GM03348 (cell line): Measurements from ENCODE around the gene PEX7.
A peak's percentile ranks its signal among the peaks of the same experiment; 100 is the strongest.
"Not testable (repeated sequence)": the region's sequence is repeated elsewhere in the genome, so short reads cannot be mapped to it uniquely, and the experiment has no call there.

Experiments
- DNase-seq: peaks from one replicate; pipeline ENCODE4 v3.0.0; 2012; ENCODE audit warnings: low spot score

The PEX7 gene

DNA sequence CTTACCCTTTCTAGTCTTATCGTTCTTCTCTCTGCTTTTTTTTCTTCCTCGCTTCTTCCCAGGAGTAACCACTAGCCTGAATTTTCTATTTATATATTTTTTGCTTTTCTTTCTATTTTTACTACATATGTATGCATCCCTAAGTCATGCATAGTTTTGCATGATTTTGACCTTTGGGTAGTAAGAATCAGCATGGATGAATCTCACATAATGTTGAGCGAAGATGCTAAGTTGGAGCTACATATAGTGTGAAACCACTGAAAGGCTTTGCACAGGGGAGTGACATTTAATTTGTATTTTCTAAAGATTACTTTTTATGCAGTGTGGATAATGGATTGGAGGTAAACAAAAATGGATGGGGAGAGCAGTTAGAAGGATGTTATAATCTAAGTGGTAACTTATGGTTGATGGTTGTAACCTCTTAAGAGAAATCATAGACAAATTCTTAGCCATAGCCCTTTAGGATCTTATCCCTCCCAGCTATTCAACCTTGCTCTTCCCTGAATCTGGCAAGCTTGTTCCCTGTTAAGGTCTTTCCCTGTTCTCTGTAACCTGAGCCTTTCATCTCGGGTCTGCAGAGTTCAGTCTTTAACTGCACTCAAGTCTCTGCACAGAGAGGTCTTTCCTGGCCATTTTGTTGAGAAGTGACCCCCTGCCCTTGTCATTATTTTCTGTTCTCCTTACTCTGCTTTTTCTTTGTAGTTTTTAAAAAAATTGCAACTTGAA is 18.0 kb downstream of the PEX7 start:
- DNase-seq = no peak

DNA sequence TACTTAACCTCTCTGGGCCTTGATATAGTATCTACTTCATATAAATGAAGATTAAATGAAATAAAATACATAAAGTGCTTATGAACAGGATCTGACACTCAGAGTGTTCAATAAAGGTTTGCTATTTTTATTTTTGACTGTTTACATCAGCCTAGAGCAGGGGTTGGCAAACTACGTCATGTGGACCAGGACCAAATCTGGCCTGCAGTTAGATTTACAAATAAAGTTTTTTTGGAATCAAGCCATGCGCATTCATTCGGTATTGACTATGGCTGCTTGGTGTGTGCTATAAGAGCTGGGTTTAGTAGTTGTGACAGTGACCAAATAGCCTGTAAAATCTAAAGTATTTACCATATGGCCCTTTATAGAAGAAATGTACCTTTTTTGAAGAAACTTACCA is 20.8 kb downstream of the PEX7 start:
- DNase-seq = no peak

DNA sequence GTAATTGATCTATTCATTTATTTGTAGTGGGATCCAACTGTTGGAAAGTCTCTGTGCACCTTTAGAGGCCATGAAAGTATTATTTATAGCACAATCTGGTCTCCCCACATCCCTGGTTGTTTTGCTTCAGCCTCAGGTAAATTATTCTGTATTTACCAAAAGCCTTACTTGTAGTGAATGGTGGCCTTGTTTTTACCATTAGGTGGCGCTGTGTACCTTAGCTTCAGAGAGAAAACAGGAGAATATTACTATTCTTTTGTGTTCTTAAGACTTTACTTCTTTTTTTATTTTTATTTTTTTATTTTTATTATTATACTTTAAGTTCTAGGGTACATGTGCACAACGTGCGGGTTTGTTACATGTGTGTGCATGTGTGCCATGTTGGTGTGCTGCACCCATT is 23.7 kb downstream of the PEX7 start:
- peak; percentile 50 for DNase-seq

DNA sequence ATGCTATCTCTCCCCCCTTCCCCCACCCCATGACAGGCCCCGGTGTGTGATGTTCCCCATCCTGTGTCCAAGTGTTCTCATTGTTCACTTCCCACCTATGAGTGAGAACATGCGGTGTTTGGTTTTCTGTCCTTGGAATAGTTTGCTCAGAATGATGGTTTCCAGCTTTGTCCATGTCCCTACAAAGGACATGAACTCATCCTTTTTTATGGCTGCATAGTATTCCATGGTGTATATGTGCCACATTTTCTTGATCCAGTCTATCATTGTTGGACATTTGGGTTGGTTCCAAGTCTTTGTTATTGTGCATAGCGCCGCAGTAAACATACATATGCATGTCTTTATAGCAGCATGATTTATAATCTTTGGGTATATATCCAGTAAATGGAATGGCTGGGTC is 24.1 kb downstream of the PEX7 start:
- DNase-seq = not testable (repeated sequence)

DNA sequence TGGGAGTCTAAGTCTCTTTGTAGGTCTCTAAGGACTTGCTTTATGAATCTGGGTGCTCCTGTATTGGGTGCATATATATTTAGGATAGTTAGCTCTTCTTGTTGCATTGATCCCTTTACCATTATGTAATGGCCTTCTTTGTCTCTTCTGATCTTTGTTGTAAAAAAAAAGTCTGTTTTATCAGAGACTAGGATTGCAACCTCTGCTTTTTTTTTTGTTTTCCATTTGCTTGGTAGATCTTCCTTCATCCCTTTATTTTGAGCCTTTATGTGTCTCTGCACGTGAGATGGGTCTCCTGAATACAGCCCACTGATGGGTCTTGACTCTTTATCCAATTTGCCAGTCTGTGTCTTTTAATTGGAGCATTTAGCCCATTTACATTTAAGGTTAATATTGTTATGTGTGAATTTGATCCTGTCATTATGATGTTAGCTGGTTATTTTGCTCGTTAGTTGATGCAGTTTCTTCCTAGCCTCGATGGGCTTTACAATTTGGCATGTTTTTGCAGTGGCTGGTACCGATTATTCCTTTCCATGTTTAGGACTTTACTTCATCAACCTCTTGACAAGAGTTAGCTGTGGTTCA is 27.7 kb downstream of the PEX7 start:
- DNase-seq = not testable (repeated sequence)

DNA sequence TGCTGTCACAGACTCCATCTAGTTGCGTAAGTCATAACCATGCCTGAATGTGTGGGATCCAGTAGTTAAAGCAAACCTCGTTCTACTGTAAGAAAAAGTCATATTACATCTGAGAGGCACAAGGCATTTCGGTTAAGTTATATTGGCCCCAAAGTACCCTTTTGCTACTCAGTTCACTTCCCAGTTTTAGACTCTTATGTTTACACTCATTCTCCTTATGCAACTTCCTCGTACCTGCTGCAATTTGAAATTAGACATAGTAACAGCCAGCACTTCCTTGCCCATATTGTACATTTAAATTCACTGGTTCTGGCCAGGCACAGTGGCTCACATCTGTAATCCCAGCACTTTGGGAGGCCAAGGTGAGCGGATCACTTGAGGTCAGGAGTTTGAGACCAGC is 37.0 kb downstream of the PEX7 start:
- DNase-seq = no peak

DNA sequence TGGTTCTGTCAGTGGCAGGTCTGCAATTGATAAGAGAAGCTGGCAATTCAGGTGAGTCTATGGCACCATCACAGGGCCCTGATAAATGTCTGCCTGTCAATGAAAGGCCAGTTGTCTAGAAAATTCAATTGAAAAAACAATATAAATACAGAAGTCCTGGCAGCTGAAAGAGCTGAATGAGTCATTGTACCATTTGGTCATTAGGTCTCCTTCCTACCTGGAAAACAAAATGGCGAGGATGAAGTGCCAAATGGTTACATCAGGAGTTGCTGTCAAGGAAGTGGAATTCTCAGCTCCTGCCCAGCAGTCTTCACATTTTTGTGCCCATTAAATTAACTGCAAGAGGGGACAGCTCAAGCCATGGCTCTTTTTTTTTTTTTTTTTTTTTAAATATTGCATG is 37.7 kb downstream of the PEX7 start:
- no peak for DNase-seq

DNA sequence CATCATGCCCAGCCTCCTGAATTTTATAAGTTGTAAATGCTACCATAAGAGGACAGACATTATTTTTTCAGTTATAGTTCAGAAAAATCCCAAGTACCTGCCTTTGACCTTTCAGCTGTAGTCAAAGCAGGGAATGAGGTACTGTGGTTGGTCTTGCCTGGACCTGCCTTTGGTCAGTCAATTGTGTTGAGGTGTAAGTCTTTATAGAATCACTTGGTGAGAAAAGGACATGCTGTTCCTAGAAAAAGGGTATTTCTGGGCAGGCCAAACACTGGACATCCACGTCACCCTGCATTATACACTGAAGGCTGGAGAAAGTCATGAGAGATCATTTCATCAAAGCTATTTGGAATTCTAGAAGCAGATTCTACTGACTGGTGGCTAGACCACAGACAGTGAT is 40.3 kb downstream of the PEX7 start:
- no peak for DNase-seq

DNA sequence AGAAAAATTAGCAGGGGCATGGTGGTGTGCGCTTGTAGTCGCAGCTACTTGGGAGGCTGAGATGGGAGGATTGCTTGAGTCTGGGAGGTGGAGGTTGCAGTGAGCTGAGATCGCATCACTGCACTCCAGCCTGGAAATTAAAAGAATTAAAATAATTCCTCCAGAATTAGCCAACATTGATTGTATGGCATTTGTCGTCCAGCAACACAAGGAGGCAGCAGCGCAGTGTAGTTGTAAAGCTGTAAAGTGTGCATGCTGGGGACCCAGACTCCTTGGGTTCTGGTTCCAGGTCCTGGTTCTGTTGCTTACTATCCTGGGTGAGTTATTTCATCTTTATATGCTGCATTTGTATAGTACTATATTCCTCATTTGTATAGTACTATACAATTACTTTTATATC is 41.4 kb downstream of the PEX7 start:
- DNase-seq = no peak

DNA sequence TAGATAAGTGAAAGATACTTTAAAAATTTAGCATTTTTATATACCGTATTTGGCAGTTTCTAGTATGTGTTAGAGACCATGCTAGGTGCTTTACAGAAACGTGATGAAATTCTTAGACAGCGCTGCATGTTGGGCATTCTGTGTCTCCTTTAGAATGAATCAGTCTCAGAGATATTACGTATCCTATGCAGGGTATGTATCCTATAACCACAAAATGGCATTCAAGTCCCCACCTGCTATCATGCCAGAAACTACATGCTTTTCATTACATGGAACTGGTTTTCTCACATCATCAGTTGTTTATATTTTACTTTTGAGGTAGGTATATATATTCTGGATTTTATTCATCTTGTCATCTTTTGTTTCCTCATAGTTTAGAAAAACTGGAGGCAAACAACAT is 42.3 kb downstream of the PEX7 start:
- DNase-seq = no peak

DNA sequence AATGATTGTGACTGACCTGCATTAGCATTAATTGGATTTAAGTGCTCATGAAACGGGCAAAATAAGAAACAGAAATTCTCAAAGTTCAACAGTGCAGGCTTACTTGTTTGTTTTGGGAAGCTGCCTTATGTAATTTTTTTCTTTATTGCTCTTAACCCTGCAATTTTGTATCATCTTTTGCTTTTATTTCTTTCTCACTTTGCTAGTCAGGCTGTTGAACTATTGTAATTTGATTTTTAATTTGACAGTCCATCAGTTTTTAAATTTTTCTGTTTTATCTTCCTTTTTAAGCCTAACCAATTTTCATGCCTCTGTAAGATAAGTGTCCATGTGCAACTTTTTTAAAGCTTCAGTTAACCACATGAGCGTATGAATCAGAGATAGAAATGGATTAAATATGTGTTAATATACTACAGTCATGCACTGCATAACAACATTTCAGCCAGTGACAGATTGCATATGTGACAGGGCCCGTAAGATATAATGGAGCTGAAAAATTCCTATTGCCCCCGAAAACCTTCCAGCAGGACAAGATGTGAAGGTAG is 44.6 kb downstream of the PEX7 start:
- peak; percentile 11 for DNase-seq

DNA sequence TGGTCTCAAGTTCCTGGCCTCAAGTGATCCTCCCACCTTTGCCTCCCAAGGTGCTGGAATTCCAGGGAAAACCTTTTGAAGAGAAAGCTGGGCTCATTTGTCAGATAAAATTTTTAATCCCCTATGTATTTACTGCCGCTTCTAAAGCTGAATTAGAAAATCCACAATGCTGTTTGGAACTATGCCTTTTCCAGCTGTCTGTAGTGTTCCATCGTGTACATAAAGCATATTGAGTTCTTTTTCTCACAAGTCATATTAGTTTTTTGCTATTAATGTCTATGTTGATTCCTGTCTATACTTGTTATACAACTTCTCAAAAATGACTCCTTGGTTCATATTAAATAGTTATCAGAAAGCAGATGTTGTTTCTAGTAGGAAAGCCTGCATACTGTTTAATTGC is 47.1 kb downstream of the PEX7 start:
- DNase-seq = no peak

DNA sequence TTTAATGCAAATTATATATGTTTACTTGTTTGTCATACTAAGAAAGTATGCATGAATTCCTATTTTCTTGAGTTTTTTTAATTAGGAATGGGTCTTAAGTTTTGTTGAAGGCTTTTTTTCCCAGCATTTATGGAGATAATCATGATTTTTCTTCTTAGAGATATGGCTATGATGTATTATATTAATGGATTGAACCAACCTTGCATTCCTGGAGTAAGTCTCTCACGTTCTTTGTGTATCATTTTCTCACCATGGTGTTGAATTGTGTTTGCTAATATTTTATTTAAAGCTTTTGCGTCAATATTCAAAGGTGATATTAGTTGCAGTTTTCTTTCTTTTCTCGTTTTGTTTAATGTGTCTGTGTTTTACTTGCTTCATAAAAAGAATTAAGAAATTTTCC is 51.4 kb downstream of the PEX7 start:
- DNase-seq = no peak

DNA sequence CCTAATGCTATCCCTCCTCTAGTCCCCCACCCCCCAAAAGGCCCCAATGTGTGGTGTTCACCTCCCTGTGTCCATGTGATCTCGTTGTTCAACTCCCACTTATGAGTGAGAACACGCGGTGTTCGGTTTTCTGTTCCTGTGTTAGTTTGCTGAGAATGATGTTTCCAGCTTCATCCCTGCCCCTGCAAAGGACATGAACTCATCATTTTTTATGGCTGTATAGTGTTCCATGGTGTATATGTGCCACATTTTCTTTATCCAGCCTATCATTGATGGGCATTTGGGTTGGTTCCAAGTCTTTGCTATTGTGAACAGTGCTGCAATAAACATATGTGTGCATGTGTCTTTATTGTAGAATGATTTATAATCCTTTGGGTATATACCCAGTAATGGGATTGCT is 54.1 kb downstream of the PEX7 start:
- DNase-seq = not testable (repeated sequence)

DNA sequence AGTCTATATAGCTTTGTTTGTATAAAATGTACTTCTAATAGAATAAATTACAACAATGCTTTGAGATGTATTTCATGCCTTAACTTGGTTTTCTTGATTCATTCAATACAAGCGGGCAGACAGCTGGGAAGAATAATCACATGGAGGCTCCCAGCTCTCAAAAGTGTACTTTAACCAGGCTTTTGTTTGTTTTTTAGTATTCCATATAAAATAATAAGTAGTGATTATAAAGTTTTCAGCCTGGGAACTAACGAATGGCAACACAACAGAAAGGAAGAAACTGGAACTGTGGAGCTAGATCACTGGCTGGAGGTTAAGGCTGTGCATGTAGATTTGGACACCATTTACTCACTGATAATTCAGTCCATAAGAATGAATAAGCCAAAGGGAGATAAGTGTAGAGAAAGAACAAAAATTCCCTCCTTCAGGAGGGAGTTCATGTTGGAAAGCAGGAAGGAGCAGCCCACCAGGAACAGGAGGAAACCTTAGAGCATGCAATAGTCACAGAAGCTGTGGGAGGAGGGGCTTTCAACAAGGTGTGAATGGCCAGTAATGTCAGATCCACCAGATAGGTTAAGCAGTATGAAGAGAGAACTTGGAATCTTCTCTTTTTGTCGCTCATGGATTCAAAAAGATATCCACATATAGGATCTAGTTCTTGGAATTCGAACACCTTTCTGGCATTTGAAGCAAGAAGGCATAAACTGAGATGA is 58.5 kb downstream of the PEX7 start:
- no peak for DNase-seq

DNA sequence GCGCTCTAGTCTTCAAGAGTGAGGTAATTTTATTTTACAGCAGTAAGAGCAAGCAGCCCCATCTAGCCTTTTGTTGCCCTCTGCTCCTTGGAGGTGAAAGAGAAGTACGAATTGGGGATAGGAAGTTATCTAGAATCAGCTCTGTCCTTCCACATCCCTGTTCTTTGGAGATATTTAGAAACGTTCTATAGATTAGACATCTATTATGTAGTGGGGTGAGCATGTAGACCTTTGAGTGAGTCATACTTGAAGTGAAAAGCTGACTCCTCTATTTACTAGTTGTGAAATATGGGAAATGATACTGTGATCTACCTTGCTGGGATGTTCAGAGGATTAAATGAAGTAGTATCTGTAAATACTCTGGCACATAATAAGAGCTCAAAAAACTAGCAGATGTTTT is 63.7 kb downstream of the PEX7 start:
- no peak for DNase-seq

DNA sequence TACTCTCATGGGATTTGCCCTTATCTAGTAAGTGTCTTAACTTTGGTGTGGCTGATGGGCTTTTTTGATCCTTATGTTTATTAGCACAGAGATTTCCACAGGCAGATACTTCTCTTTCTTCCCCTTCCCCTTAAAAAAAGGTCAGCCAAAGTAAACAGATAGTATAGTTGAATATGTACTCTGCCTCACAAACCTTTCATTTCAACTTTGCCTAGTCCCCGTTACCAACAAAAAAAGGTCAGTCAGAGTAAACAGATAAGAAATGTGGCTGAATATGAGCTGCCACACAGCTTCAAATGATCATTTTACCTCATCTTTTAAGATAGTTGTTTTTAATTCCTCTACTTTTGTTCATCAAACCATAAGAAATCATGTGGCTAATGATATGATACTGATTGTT is 65.6 kb downstream of the PEX7 start:
- DNase-seq = no peak

DNA sequence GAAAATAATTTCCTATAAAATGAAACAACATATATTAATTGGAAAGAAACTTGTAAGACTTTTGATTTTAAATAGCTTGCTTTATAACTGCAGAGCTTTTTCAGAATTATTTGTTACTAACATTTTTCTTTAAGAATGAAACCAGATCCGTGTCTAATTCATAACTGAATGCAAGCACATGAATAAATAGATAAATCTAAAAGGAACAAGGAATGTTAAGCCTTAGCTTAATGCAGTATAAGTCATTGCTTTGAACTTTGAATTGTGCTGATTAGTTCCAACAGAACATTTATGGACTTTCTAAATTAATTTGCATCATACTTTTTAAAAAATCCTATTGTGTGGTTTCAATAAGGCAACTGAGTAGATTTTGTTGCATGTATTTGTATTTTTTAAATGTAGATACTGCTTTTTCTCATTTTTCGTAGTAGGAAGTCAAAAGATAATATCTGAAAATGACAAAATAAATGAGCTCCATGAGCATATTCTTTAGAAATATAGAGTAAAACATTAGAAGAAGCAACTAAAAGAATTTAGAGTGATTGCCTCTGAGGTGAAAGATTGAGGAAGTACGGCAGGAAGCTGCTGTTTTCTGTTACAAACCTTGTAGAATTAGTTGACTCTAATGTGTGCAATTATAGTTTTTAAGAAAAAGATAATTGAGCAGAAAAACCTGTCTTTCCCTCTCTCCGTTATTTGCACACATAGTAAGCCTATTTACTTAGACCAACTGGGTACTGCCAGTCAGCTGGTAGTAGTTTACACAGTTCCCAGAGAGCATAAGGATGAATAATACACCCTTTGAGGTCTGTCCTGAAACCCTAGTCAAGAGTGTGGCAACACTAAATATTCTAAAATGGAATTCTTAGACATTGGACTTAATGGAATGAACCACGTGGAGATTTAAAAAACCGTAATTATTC is 67.1 kb downstream of the PEX7 start:
- no peak for DNase-seq

DNA sequence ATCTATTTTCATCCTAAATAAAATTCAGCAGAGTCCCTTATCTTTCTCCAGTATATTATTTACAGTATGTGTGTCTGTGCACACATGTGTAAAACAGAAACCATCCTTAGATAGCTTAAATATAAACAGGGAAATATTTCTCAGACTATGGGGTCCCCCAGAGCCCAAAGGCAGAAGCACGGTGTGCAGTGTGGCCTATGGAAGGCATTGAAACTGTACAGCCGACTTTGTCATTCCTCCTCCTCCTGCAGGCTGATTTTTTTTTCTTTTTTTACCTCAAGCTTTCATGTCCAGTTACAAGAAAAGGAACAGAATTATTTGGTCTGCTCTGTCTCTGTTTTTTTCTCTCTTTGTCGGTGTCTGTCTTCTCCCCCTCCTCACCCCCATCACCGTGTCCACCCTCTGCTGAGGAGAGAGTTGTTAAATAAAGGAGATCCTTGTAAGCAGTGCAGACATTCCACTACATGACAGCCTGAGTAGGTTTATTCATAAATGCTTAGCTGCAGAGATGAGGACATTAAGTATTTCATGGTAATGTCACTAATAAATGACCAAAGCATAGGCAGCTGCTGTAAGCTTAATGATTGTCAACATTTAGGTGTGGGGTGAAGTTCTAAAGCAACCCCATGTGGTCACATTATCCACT is 67.9 kb downstream of the PEX7 start:
- DNase-seq = no peak

DNA sequence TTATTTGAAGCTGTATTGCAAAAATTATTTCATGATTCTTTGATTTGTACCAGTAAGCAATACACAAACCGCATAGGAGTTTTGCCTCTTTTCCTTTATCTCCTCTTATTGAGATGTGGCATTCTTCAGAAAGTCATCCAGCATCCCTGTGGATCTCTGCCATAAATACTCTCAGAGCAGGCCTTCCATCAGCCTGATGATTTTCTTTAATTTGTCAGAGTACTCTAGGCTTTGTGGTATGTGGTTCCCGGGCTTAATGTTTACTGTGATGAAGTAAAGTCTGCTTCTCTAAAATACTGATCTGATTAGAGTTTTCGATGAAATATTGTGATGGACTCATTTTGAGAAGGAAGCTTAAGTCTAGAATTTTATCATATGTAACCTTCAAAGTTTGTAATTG is 68.6 kb downstream of the PEX7 start:
- DNase-seq = no peak

DNA sequence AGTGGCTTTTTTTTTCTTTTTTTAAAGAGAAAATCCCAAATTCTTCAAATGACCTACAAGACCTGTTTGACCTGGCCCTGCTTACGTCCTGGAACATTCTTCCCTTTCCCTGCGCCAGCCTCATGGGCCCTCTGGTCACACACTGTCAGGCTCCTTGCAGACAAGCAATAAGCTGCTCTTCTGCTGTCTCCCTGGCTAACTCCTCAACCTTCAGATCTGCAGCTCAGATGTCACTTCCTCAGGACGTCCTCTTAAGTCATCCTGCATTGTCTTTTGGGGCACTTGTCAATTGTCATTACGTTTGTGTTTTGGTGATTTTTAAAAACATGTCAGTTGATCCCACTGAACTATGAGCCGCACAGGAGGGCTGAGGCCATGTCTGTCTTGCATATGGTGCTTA is 70.8 kb downstream of the PEX7 start:
- no peak for DNase-seq

DNA sequence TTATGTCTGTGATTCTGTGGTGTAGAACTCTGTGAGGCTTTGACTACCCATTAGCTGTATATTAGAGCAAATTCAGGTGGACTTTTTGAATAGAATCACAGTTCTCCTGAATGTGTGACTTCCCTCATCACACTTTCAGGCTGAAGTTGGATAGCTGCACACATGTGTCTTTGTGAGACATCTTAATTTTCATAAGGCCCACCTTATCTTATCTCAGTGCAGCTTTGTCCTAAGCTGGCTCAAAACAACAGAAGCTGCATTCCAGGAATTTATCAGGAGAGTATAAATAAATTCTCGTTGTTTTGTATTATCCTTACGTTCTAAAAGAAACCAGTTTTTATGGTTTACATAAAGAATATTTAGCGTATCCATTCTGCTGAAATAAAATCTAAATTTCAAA is 73.5 kb downstream of the PEX7 start:
- no peak for DNase-seq
